ENCODE results near the gene SGSM2. TPM values are rescaled to one million over a fixed set of nuclear protein-coding genes. Genes with fewer than 3 reads are reported as not detected.
A peak's percentile ranks its signal among the peaks of the same experiment; 100 is the strongest.

SGSM2 gene
- total RNA-seq, 4 donors from 2014 or later = 41.0 to 148 (median 70.0) TPM

DNA sequence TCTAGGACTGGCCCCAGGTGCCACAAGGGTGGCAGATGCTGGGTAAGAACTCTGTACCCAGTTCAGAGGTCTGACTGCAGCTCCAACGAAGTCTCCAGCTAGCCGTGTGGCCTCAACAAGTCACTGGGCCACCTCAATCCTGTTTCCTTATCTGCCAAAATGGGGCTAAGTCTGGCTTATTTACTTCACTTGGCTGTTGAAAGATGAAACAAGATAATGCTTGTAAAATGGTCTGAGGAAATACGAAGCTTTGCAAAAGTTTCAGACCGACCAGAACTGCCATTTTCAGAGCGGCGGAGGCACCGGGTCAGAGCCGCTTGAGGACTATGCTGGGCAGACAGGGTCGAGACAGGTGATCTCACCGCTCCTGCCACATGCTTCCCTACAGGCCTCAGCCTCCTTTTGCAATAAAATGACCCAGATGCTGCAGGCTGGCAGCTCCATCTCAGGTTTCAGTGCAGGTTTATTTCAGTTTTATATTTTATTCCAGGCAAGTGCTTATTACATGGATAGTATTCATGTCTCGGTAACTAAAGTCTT, 46.4 kb downstream of the SGSM2 start:
- DNase-seq = no peak
- 80 to 88% methylated on average over 3 to 11 of the region's 11 CpGs for WGBS, 2 donors (ENCODE audit: low coverage in 1 of 2)
- TF ChIP-seq POLR2A (IDR thresholded peaks at IDR 0.05) = no peak
- Histone ChIP-seq H3K9me3 (no peaks in the 10 kb centered on the region), H3K27ac (peak overlapping the region in 2 of 4 donors; percentile 12 to 22), H3K4me1 (peaks cover 0 to 19% (median 10%) of the 10 kb centered on the region in 4 donors), H3K36me3 (no peaks in the 10 kb centered on the region), H3K4me3 (no peak overlapping the region), H3K27me3 (no peaks in the 10 kb centered on the region)
- in situ Hi-C loops (cut with MboI; ENCODE audit: low pct_ligation_motif_present in 1 of 4, low pct_unique_long_range_greater_than_20kb in 1 of 4, low sequenced_read_pairs in 3 of 4) (loop anchor here in 2 of 4 donors (5.0 kb wide), 1 partner anchor 34 kb away; no protein-coding TSS in a partner anchor), intact Hi-C loops (cut with DNase I; ENCODE audit: low total_unique reads) (no loop called here)

DNA sequence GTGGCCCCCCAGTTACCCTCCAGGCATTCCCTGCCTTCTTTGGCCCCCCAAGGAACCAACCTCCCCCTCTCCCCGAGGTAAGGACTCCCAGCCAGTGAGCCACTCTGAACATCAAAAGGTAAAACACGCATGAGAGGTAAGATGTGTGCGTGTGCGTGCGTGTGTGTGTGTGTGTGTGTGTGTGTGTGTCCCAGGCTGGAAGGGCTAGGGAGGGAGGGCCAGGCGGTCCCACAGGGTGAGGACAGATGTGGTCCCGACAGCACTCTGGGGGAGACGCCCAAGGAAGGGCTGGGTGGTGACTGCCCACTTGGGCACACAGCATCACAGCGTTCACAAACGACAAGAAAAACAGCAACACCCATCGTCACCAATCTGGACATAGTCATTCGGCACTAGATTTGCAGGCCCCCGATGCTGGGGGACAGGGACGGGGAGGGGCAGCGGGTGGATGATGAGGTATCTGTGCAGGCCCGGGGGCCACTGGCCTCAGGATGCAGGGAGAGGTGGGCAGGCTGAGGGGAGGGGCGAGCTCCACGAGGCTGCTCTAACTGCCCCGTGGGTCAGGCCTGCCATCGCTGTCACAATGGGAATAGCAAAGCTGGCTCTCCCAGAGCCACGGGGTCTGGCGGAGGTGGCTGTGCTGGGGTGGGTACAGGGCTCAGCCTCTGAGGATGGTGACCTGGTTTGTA, 47.3 kb downstream of the SGSM2 start:
- H3K27me3 ChIP-seq = no peaks in the 10 kb centered on the region
- no peak overlapping the region for H3K27ac ChIP-seq
- intact Hi-C loops (cut with DNase I; ENCODE audit: low total_unique reads) = no loop called here
- in situ Hi-C loops (cut with MboI; ENCODE audit: low pct_ligation_motif_present in 1 of 4, low pct_unique_long_range_greater_than_20kb in 1 of 4, low sequenced_read_pairs in 3 of 4) = loop anchor here in 2 of 4 donors (5.0 kb wide), 1 partner anchor 33 kb away; no protein-coding TSS in a partner anchor
- no peak overlapping the region for H3K4me3 ChIP-seq
- H3K4me1 ChIP-seq = peaks cover 0 to 19% (median 10%) of the 10 kb centered on the region in 4 donors
- no peak for TF ChIP-seq EP300 (IDR thresholded peaks at IDR 0.05; ENCODE audit: low read depth)
- no peak for TF ChIP-seq POLR2AphosphoS5 (IDR thresholded peaks at IDR 0.05)
- 83% methylated on average over 22 of the region's 22 CpGs; no CpG with 5 or more reads in 1 of the 2 donors for WGBS, 2 donors (ENCODE audit: low coverage in 1 of 2)
- DNase-seq = no peak
- H3K36me3 ChIP-seq = no peaks in the 10 kb centered on the region
- no peaks in the 10 kb centered on the region for H3K9me3 ChIP-seq

DNA sequence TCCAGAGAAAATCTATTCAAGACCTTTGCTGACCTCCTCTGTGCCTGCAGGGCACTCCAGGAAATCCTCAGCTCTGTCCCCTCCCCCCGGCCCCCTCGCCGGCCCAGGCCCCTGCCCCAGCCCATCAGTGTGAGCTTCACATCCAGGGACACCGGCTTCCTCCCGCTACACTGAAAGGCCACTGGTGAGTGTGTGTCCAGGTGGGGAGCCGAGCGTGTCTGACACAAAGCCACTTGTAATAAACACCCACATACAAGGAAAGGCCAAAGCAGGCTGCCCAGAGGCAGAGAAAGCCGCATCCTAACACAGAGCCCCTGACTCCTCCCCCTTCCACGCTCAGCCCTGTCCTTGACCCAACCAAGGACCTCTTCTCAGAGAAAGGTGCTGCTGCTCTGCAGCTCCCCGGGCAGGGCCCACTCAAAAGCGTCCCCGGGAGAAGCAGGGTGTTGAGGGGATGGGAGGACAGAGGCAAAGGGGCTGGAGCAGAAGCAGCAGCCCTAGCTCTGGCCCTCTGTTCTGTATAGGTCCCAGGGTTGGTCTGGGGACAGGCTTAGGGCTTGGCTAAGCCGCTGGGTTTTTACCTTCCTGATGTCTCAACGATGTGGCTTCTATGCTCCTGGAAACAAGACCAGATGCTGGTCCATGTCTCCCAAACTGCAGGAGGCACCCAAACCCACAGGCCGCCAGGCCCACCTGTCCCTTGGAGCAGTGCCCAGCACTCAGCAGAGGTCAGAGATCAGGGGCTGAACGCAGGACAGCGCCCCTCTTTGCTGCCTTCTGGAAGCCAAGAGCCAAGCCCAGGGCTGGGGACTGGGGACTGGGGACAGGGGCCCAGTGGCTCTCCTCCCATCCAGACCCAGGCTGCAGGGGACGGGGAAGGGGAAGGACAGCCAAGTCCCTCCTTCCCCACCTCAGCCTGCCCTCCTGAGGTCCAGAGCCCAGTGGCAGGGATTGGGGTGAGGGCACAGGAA, 48.2 kb downstream of the SGSM2 start:
- DNase-seq = no peak
- peaks cover 2 to 23% (median 13%) of the 10 kb centered on the region in 4 donors for H3K4me1 ChIP-seq

DNA sequence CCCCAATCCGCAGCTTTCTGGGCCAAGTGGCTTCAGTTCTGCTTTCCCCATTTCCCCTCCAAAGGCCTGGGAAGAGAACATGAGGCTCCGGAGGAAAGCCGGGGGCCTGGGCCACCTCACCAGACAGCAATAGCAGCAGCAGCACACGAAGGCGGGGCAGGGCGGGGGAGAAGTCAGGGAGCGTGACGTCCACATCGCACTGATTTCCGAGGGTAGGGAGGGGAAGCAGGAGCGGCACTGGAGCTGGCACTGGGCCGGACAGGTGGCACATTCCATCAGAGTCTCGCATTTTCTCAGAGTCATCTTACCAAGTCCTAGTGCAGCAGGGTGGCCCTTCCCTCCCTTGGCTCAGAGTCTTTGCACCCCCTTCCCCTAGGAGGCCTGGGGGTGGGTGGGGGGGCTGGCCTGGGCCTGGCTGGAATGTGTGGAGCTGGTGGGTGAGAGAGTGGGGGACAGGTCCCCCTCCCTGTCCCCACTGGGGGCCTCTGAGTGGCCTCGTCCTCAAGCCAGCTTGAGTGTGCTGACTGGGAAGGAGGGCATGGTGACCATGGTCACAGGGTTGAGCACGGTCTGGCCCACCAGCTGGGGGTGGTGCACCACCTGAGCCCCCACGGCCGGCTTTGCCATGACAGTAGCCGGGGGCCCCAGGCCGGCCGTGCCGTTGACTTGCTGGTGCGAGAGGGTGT, 49.2 kb downstream of the SGSM2 start:
- intact Hi-C loops (cut with DNase I; ENCODE audit: low total_unique reads) (no loop called here), in situ Hi-C loops (cut with MboI; ENCODE audit: low pct_ligation_motif_present in 1 of 4, low pct_unique_long_range_greater_than_20kb in 1 of 4, low sequenced_read_pairs in 3 of 4) (no loop called here)
- no peaks in the 10 kb centered on the region for H3K9me3 ChIP-seq
- no peaks in the 10 kb centered on the region for H3K36me3 ChIP-seq
- no peak for TF ChIP-seq POLR2AphosphoS5 (IDR thresholded peaks at IDR 0.05)
- TF ChIP-seq POLR2A (IDR thresholded peaks at IDR 0.05) = no peak
- TF ChIP-seq, protein P1, sequence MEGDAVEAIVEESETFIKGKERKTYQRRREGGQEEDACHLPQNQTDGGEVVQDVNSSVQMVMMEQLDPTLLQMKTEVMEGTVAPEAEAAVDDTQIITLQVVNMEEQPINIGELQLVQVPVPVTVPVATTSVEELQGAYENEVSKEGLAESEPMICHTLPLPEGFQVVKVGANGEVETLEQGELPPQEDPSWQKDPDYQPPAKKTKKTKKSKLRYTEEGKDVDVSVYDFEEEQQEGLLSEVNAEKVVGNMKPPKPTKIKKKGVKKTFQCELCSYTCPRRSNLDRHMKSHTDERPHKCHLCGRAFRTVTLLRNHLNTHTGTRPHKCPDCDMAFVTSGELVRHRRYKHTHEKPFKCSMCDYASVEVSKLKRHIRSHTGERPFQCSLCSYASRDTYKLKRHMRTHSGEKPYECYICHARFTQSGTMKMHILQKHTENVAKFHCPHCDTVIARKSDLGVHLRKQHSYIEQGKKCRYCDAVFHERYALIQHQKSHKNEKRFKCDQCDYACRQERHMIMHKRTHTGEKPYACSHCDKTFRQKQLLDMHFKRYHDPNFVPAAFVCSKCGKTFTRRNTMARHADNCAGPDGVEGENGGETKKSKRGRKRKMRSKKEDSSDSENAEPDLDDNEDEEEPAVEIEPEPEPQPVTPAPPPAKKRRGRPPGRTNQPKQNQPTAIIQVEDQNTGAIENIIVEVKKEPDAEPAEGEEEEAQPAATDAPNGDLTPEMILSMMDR (IDR thresholded peaks at IDR 0.05) = no peak
- TF ChIP-seq EP300 (IDR thresholded peaks at IDR 0.05; ENCODE audit: low read depth) = no peak
- peak overlapping the region in 3 of 4 donors; percentile 2 to 16 (median 13) for H3K27ac ChIP-seq
- DNase-seq = peak; percentile 82
- WGBS, 2 donors (ENCODE audit: low coverage in 1 of 2) = 65% methylated on average over 16 of the region's 22 CpGs; no CpG with 5 or more reads in 1 of the 2 donors
- peaks cover 12 to 34% (median 22%) of the 10 kb centered on the region in 4 donors for H3K4me1 ChIP-seq
- H3K27me3 ChIP-seq = no peaks in the 10 kb centered on the region
- no peak overlapping the region for H3K4me3 ChIP-seq

More for the DNA sequence above, 48.2 kb downstream of the SGSM2 start:
- Histone ChIP-seq H3K4me3 (no peak overlapping the region), H3K36me3 (no peaks in the 10 kb centered on the region), H3K27ac (peak overlapping the region in 3 of 4 donors; percentile 2 to 16 (median 13)), H3K9me3 (no peaks in the 10 kb centered on the region), H3K27me3 (no peaks in the 10 kb centered on the region)
- in situ Hi-C loops (cut with MboI; ENCODE audit: low pct_ligation_motif_present in 1 of 4, low pct_unique_long_range_greater_than_20kb in 1 of 4, low sequenced_read_pairs in 3 of 4) = no loop called here
- WGBS, 2 donors (ENCODE audit: low coverage in 1 of 2) = 89% methylated on average over 9 of the region's 18 CpGs; no CpG with 5 or more reads in 1 of the 2 donors
- TF ChIP-seq POLR2AphosphoS5 (IDR thresholded peaks at IDR 0.05) (no peak), POLR2A (IDR thresholded peaks at IDR 0.05) (no peak), EP300 (IDR thresholded peaks at IDR 0.05; ENCODE audit: low read depth) (no peak)
- TF ChIP-seq, protein P1 (IDR thresholded peaks at IDR 0.05) = no peak
- intact Hi-C loops (cut with DNase I; ENCODE audit: low total_unique reads) = no loop called here
